ENCODE data around the gene MRPS23. TPM values are rescaled to one million over a fixed set of nuclear protein-coding genes. Genes with fewer than 3 reads are reported as not detected.
A peak's percentile ranks its signal among the peaks of the same experiment; 100 is the strongest.

Gene MRPS23
- polyA plus RNA-seq, 1 experiment = 33.7 TPM

DNA sequence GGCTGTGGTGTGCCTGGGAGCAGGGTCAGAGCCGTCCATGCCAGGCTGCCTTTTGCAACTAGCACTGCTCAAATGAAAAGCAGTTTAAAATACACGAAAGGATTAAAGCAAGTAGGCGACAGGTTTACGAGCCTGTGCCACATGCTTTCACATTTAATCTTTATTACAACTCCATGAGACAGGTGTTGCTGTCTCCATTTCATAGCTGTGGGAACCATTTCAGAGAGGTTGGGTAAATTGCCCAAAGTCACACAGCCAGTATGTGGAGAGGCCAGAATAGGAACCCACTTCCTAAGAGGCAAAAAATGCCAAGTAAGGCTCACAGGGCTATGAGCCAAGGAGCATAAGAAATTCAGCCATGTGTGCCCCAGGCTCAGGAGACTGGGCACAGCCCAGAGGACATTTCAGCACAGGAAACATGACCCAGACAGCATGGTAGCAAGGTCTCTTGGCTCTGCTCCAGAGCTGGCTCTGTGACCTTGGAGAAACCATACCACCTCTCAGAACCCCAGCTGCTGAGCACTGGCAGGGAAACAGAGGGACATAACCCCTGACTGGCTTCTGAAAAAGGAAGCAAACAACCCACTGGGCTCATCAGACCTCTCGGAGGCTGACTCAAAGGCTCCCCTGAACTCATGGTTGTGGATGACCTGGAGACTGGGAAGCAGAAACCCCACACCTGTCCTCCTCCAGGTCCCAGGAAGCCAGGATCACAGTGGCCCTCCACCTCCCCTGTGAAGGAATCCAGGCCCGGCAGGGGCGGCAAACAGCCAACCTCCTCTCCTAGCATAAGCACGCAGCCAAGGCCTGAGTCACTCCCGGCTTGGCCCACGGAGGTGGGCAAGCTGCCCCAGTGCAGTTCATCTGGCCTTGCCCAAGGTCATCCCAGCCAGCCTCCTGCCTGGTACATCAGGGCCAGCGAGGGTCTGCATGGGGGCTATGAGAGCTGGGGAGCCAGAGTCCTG lies 40.3 kb upstream of the MRPS23 start:
- ChIA-PET POLR2A (interaction anchor here (0.5 to 0.8 kb wide), 3 partner anchors 8 to 97 kb away, joined by 3 to 10 read pairs (median 8); no protein-coding TSS in a partner anchor), CTCF (interaction anchor here (0.6 to 8.4 kb wide), 16 partner anchors 9 to 109 kb away, joined by 3 to 95 read pairs (median 4); partner anchors contain the start of gene CUEDC1)
- Histone ChIP-seq H3K4me3 (ENCODE audit: low read depth, low read length) (no peak overlapping the region), H3K27me3 (ENCODE audit: control insufficient read depth, insufficient read depth, low read length) (no peaks in the 10 kb centered on the region), H3K36me3 (ENCODE audit: control insufficient read depth, insufficient read depth, low read length) (no peaks in the 10 kb centered on the region)
- TF ChIP-seq, protein P1, sequence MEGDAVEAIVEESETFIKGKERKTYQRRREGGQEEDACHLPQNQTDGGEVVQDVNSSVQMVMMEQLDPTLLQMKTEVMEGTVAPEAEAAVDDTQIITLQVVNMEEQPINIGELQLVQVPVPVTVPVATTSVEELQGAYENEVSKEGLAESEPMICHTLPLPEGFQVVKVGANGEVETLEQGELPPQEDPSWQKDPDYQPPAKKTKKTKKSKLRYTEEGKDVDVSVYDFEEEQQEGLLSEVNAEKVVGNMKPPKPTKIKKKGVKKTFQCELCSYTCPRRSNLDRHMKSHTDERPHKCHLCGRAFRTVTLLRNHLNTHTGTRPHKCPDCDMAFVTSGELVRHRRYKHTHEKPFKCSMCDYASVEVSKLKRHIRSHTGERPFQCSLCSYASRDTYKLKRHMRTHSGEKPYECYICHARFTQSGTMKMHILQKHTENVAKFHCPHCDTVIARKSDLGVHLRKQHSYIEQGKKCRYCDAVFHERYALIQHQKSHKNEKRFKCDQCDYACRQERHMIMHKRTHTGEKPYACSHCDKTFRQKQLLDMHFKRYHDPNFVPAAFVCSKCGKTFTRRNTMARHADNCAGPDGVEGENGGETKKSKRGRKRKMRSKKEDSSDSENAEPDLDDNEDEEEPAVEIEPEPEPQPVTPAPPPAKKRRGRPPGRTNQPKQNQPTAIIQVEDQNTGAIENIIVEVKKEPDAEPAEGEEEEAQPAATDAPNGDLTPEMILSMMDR (IDR thresholded peaks at IDR 0.05; ENCODE audit: insufficient read depth, low read depth, low read length) = peak; percentile 38
- no peak for DNase-seq (ENCODE audit: low read depth)

DNA sequence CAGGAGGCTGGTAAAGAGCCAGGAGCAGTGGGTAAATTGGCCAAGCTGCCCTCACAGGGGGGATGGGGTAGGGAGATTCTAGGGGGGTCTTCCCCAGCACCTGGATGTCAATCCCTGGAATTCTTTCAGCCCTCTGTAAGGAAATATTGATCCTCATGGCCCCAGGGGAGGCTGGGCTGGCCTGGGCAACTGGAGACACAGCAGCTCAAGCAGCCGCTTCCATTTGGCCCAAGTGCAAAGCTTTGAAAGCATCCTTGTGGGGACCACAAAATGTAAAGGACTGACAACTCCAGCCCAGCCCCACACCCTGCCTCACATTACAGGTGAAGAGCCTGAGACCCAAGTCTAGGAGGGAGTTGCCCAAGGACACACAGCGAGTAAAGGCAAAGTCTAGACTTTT lies 39.4 kb upstream of the MRPS23 start:
- ChIA-PET POLR2A (no interaction called here), CTCF (interaction anchor here (1.0 to 8.4 kb wide), 3 partner anchors 11 to 107 kb away, joined by 3 to 95 read pairs (median 3); no protein-coding TSS in a partner anchor)
- no peak for DNase-seq (ENCODE audit: low read depth)
- no peaks in the 10 kb centered on the region for H3K27me3 ChIP-seq (ENCODE audit: control insufficient read depth, insufficient read depth, low read length)
- TF ChIP-seq, protein P1 (IDR thresholded peaks at IDR 0.05; ENCODE audit: insufficient read depth, low read depth, low read length) = no peak
- peaks cover 4% of the 10 kb centered on the region for H3K36me3 ChIP-seq (ENCODE audit: control insufficient read depth, insufficient read depth, low read length)
- H3K4me3 ChIP-seq (ENCODE audit: low read depth, low read length) = no peak overlapping the region

DNA sequence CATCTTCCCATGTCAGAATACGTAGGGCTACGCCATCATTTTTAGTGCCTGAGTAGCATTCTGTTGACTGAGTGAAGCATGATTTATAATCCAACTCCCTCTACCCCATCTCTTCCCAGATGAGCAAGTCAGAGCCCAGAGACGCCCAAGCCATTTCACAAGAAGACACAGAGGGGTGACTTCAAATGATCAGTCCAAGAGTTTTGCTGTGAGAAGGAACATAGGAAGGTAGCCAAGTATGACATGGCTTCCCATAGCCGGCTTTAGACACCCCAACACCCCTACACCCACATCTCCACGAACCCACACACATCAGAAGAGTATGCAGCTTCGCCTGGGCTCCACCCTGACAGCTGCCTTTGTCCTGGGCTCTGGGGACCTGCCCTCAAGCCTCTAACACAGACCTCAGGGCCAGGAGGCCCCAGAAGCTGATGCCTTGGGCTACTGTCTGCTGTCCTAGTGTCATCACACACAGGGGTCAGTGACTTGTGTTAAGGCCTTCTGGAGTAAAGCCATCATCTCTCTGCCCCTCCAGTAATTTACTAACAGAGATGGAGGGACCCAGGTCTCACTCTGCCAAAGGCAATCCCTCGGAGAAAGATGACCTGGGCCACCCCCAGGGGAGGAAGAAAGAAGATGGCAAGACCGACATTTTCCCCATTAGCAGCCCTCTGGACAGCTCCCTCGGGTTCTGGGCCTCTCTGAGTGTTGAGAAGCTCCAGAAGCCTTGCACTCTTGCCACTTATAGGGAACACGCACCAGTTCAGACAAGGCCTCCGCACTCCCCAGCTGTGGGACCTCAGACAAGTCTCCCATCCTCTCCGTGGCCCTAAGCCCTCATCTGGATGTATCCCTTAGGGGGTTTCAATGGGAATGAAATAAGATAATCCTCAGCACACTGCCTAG lies 38.7 kb upstream of the MRPS23 start:
- CTCF ChIA-PET = interaction anchor here (0.8 to 8.4 kb wide), 3 partner anchors 10 to 108 kb away, joined by 3 to 95 read pairs (median 3); no protein-coding TSS in a partner anchor
- H3K36me3 ChIP-seq (ENCODE audit: control insufficient read depth, insufficient read depth, low read length) = peaks cover 6% of the 10 kb centered on the region
- TF ChIP-seq, protein P1 (IDR thresholded peaks at IDR 0.05; ENCODE audit: insufficient read depth, low read depth, low read length) = no peak
- H3K27me3 ChIP-seq (ENCODE audit: control insufficient read depth, insufficient read depth, low read length) = no peaks in the 10 kb centered on the region
- DNase-seq (ENCODE audit: low read depth) = no peak
- H3K4me3 ChIP-seq (ENCODE audit: low read depth, low read length) = no peak overlapping the region
- POLR2A ChIA-PET = no interaction called here

DNA sequence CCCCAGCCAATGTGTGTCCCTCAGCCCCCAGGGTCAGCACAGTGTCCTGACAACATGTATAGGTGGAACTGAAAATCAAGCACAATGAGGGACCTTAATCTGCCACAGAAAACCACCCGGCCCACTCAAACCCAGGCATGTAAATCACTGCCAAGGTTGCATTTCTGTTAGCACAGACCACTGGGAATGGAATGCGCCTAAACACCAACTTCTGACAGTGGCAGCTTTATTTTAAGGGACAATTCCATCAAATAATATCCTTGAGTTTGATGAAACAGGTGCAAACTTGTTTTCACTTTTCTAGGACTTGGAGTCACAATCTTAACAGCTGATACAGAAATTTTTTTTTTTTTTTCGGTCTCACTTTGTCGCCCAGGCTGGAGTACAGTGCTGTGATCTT lies 37.3 kb upstream of the MRPS23 start:
- Histone ChIP-seq H3K4me3 (ENCODE audit: low read depth, low read length) (no peak overlapping the region), H3K27me3 (ENCODE audit: control insufficient read depth, insufficient read depth, low read length) (no peaks in the 10 kb centered on the region), H3K36me3 (ENCODE audit: control insufficient read depth, insufficient read depth, low read length) (peaks cover 7% of the 10 kb centered on the region)
- no peak for DNase-seq (ENCODE audit: low read depth)
- TF ChIP-seq, protein P1 (IDR thresholded peaks at IDR 0.05; ENCODE audit: insufficient read depth, low read depth, low read length) = no peak
- POLR2A ChIA-PET = interaction anchor here (0.7 kb wide), 1 partner anchor 8 kb away, joined by 3 read pairs; no protein-coding TSS in a partner anchor
- CTCF ChIA-PET = interaction anchor here (1.0 to 8.4 kb wide), 2 partner anchors 9 to 102 kb away, joined by 3 to 95 read pairs; no protein-coding TSS in a partner anchor
